IPS-18a (cell line): Measurements from ENCODE around the gene PRTFDC1.

Experiments
- H3K27ac ChIP-seq: one replicate; pipeline ENCODE4 v1.5.1; 2013; ENCODE audit warnings: low read length
- H3K27me3 ChIP-seq: one replicate; pipeline ENCODE4 v1.6.1; 2013; ENCODE audit warnings: mild to moderate bottlenecking, low read length; ENCODE audit not compliant: control insufficient read depth, insufficient read depth
- H3K36me3 ChIP-seq: one replicate; pipeline ENCODE4 v1.6.1; 2013; ENCODE audit warnings: low read depth, low read length; ENCODE audit not compliant: control insufficient read depth
- H3K4me1 ChIP-seq: one replicate; pipeline ENCODE4 v1.6.1; 2013; ENCODE audit warnings: low read depth, low read length; ENCODE audit not compliant: control insufficient read depth
- H3K4me3 ChIP-seq: one replicate; pipeline ENCODE4 v1.5.1; 2013; ENCODE audit warnings: low read length
- H3K9ac ChIP-seq: one replicate; pipeline ENCODE4 v1.6.1; 2013; ENCODE audit warnings: mild to moderate bottlenecking, low read length, moderate library complexity
- H3K9me3 ChIP-seq: one replicate; pipeline ENCODE4 v1.6.1; 2013; ENCODE audit warnings: low read depth, low read length; ENCODE audit not compliant: control insufficient read depth

The PRTFDC1 gene

GRCh38 chr10:24883176-24883575, 69.2 kb downstream of the PRTFDC1 start:
- Histone ChIP-seq H3K4me1 (peaks cover 17% of the 10 kb centered on the region), H3K9me3 (no peaks in the 10 kb centered on the region), H3K27me3 (no peaks in the 10 kb centered on the region), H3K4me3 (no peak overlapping the region), H3K9ac (no peak overlapping the region), H3K36me3 (no peaks in the 10 kb centered on the region), H3K27ac (no peak overlapping the region)

- H3K9ac ChIP-seq, result no peak overlapping the region
- no peaks in the 10 kb centered on the region for H3K9me3 ChIP-seq
- H3K4me3 ChIP-seq, result no peak overlapping the region
- H3K27ac ChIP-seq, result no peak overlapping the region
- H3K36me3 ChIP-seq, result no peaks in the 10 kb centered on the region
- peaks cover 18% of the 10 kb centered on the region for H3K4me1 ChIP-seq
- no peaks in the 10 kb centered on the region for H3K27me3 ChIP-seq
Measured at GRCh38 chr10:24882047-24882698, 70.2 kb downstream of the PRTFDC1 start.

DNA sequence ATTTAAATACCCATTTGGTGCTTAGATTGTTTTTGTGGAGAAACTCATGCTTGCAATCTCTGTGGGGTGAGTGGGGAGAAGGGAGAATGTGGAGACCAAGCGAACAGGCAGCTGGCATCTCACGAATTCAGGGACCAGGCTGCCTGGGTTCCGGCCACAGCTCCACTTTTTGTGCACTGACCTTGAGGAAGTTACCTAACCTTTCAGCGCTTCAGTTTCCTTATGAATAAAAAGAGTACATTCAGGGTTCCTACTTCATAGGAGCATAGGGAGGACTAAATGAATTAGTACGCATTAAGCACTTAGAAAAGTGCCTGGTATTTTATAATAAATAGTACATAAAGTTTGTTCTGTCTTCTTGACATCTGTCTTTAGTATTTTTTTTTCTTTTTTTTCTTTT, 72.5 kb downstream of the PRTFDC1 start:
- no peaks in the 10 kb centered on the region for H3K36me3 ChIP-seq
- H3K9ac ChIP-seq, result no peak overlapping the region
- no peak overlapping the region for H3K4me3 ChIP-seq
- no peaks in the 10 kb centered on the region for H3K27me3 ChIP-seq
- no peaks in the 10 kb centered on the region for H3K9me3 ChIP-seq
- H3K4me1 ChIP-seq, result peaks cover 16% of the 10 kb centered on the region
- H3K27ac ChIP-seq, result no peak overlapping the region

DNA sequence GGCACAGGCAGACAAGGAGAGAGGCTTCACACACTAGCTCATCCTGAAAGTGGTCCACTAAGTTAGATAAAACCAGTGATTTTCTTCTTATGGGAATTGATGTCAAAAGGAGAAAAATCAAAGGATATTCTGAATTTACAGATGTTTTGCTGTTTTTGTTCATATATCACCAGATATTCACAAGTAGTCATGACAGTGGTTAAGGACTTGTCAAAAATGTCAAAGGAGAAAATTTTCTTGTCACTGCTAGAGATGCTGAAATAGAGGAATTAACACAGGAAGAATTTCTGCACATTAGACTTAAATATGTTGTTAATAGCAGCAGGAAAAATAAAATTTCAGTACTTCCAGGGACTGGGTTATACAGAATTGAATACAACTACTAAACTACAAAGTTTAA, 78.3 kb downstream of the PRTFDC1 start:
- no peaks in the 10 kb centered on the region for H3K27me3 ChIP-seq
- H3K4me1 ChIP-seq, result peaks cover 11% of the 10 kb centered on the region
- H3K36me3 ChIP-seq, result no peaks in the 10 kb centered on the region
- H3K27ac ChIP-seq, result no peak overlapping the region
- H3K4me3 ChIP-seq, result no peak overlapping the region
- H3K9ac ChIP-seq, result no peak overlapping the region
- H3K9me3 ChIP-seq, result no peaks in the 10 kb centered on the region

DNA sequence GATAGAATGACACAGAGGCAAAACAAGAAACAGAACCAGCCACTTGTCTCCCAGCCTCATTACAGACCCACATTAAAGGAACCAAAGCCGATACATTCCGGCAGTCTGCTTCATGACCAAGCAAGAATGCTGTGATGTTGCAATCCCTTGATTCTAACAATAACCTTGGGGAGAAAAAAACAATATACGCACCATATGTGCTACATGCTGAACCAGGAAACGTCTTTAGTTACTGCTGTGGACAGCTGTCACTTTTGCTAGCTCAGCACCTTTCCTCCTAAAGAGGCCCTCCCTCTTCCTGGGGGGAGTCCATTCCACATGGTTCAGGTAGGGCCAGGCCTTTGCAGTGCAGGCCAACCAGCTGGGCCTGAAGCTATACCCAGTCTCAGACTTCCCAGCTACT, 79.1 kb downstream of the PRTFDC1 start:
- H3K27ac ChIP-seq, result no peak overlapping the region
- no peak overlapping the region for H3K9ac ChIP-seq
- H3K4me3 ChIP-seq, result no peak overlapping the region
- H3K27me3 ChIP-seq, result no peaks in the 10 kb centered on the region
- H3K9me3 ChIP-seq, result no peaks in the 10 kb centered on the region
- peaks cover 7% of the 10 kb centered on the region for H3K4me1 ChIP-seq
- H3K36me3 ChIP-seq, result no peaks in the 10 kb centered on the region

GRCh38 chr10:24872790-24873182, 79.6 kb downstream of the PRTFDC1 start:
- H3K27ac ChIP-seq, result no peak overlapping the region
- H3K9me3 ChIP-seq, result no peaks in the 10 kb centered on the region

DNA sequence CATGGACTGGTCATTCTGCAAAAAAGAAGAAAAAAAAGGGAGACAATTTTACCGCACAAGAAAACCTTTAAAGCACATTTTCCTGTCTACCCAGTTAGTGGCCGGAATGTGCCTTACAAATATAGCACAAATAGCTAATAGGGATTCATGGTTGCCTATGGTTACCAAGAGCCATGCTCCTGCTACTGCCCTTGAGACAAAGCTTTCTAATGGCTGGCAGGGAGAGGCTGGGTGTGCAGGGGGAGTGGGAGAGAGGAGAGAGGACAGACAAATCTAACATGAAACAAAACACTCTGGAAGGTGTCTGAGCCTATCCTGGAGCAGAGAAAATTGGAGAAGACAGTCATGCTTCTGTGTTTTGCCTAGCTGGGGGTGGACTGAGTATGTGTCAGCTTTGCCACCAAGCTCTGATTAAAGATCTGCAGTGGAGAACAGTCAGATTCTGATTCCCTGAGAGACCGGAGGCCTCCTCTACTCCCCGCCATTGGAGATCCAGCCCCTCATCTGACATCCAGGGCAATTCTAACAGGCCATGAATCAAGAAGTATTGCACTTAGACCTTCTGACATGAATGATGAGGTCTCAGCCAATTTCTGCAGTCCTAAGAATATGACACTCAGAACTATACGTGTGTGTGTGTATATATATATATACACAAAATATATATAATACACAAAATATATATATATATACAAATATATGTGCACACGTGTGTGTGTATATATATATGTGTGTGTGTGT, 80.2 kb downstream of the PRTFDC1 start:
- no peak overlapping the region for H3K9ac ChIP-seq
- H3K36me3 ChIP-seq, result no peaks in the 10 kb centered on the region
- no peaks in the 10 kb centered on the region for H3K27me3 ChIP-seq
- H3K27ac ChIP-seq, result no peak overlapping the region
- no peak overlapping the region for H3K4me3 ChIP-seq
- H3K4me1 ChIP-seq, result peaks cover 9% of the 10 kb centered on the region
- no peaks in the 10 kb centered on the region for H3K9me3 ChIP-seq

More at GRCh38 chr10:24872790-24873182, 79.6 kb downstream of the PRTFDC1 start:
- Histone ChIP-seq H3K4me1 (peaks cover 5% of the 10 kb centered on the region), H3K4me3 (no peak overlapping the region), H3K27me3 (no peaks in the 10 kb centered on the region), H3K36me3 (no peaks in the 10 kb centered on the region), H3K9ac (no peak overlapping the region)

DNA sequence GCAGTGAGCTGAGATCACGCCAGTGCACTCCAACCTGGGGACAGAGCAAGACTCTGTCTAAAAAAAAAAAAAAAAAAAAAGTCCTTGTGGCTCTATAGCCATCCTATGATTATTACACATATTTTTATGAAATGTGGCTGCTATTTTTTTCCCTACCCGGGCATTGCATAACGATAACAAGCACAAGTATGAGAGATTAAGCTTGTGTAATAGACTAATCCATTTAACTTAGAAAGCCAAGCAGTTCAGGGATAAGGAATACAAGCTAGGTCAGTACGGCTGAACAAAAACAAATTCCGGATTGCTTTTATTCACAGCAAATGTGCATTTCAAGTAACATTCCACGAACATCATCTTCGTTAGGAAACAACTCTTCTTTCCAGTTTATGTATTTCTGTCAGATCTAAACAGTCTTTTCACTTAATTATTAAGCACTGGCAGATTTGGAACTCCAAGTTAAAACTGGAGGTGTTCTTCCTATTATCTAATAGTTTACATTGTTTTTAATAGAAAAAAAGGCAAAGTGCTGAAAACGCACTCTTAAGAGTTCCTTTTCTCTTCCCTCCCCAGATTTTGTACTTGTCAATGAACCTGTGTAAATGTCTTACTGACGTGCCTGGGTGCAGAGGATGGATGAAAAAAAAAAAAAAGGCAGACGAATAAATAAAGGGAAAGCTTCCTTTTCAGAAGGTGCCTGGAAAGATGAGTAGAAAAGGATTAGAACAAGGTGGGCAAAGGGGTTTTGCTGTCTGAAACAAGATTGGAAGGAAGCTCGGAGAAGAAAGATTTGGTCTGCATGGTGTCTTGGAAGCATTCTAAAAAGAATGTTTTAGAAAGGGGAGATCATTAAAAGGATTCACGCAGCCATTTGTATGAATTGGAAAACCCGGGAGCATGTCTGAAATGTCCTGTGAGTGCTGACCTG, 81.1 kb downstream of the PRTFDC1 start:
- Histone ChIP-seq H3K4me3 (no peak overlapping the region), H3K27ac (no peak overlapping the region), H3K27me3 (no peaks in the 10 kb centered on the region), H3K9ac (no peak overlapping the region), H3K9me3 (no peaks in the 10 kb centered on the region), H3K36me3 (no peaks in the 10 kb centered on the region), H3K4me1 (peaks cover 18% of the 10 kb centered on the region)

- no peak overlapping the region for H3K4me3 ChIP-seq
- H3K36me3 ChIP-seq, result no peaks in the 10 kb centered on the region
- no peak overlapping the region for H3K9ac ChIP-seq
- no peak overlapping the region for H3K27ac ChIP-seq
- peaks cover 18% of the 10 kb centered on the region for H3K4me1 ChIP-seq
- H3K27me3 ChIP-seq, result no peaks in the 10 kb centered on the region
- no peaks in the 10 kb centered on the region for H3K9me3 ChIP-seq
Measured at GRCh38 chr10:24869354-24870015, 82.9 kb downstream of the PRTFDC1 start.

- H3K4me3 ChIP-seq, result no peak overlapping the region
- no peaks in the 10 kb centered on the region for H3K27me3 ChIP-seq
- H3K9ac ChIP-seq, result no peak overlapping the region
- no peak overlapping the region for H3K27ac ChIP-seq
- H3K36me3 ChIP-seq, result no peaks in the 10 kb centered on the region
- peaks cover 18% of the 10 kb centered on the region for H3K4me1 ChIP-seq
- no peaks in the 10 kb centered on the region for H3K9me3 ChIP-seq
Measured at GRCh38 chr10:24866604-24867583, 85.5 kb downstream of the PRTFDC1 start.
